HG03025 (cell line): ENCODE measurements around the gene ARL11.

ENCODE experiments used
- ATAC-seq: cut with Tn5 transposase; IDR thresholded peaks from one replicate; pipeline ENCODE4 v1.9.1; 2021; ENCODE audit warnings: mild to moderate bottlenecking, moderate library complexity; ENCODE audit not compliant: unreplicated experiment, low FRiP score

Gene ARL11

DNA sequence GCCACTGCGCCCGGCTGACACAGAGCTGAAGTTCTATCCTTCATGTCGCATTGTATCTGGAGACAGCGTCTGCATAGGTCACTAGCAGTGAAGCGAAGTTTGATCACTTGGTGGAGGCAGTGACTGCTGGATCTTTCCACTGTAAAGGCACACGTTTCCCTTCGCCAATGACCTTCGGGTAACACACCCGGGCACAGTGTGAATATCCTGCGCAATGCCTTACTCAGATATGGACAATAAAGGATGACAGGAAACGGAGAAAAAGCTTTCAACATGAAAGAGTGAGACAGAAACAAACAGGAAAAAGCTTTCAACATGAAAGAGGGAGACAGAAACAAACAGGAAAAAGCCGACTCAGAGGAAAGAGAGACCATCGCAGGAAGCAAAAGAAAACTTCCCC lies 17.1 kb downstream of the ARL11 start:
- no peak for ATAC-seq

DNA sequence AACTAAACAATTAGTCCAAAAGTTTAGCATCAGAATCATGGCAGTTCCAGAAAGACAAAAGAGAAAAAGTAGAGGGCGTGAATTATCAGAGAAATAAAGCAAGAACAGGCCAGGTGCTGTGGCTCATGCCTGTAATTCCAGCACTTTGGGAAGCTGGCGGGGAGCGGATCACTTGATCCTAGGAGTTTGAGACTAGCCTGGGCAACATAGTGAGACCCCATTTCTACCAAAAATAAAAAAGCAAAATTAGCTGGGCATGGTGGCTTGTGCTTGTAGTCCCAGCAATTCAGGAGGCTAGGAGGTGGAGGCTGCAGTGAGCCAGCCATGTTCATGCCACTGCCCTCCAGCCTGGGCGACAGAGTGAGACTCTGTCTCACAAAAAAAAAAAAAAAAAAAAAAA lies 18.4 kb downstream of the ARL11 start:
- ATAC-seq = no peak

DNA sequence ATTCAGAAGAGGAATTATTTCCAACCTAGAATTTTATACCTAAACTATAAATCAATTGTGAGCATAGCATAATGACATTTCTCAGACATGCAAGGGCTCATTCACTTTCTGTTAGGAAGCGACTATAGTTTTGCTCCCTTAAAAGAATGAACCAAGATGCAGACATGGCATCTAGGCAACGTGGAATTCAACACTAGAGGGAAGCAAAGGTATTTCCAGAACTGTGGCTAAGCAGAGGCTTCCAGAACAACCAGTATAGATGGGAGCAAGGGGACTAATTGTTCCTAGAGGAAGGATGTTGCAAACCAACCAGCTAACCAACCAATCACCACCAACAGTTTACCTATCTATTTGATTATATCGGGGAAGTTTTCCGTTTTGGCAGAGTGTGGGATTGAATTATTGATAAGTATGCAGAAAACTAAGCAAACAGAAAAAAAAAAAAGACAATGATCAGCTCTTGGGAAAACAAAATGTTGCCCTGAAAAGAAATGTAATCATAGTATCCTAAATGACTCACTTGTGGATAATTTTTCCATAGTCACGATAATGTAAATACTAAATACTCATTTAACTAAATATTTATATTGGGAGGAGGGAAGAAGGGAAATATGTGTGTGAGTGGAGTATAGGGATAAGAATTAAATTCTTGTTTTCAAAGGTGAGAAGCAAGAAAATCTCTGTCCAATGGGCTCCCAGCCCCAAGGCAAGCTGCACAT lies 21.1 kb downstream of the ARL11 start:
- no peak for ATAC-seq

DNA sequence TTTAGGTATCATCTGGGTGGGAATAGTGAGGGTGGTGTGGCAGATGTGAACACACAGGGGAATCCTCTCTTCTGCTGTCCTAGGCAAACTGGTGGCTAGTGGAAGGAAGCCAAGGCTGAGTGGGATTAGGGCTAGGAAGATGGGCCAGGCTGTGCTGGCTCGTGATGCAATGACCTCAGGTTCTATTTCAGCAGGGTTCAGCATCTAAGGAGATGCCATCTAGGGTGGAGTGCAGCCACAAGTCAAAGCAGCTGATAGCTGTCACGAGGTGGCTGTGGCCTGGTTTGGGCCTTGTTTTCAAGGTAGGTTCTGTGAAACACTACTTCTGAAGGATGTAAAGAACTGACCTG lies 21.6 kb downstream of the ARL11 start:
- ATAC-seq = no peak

DNA sequence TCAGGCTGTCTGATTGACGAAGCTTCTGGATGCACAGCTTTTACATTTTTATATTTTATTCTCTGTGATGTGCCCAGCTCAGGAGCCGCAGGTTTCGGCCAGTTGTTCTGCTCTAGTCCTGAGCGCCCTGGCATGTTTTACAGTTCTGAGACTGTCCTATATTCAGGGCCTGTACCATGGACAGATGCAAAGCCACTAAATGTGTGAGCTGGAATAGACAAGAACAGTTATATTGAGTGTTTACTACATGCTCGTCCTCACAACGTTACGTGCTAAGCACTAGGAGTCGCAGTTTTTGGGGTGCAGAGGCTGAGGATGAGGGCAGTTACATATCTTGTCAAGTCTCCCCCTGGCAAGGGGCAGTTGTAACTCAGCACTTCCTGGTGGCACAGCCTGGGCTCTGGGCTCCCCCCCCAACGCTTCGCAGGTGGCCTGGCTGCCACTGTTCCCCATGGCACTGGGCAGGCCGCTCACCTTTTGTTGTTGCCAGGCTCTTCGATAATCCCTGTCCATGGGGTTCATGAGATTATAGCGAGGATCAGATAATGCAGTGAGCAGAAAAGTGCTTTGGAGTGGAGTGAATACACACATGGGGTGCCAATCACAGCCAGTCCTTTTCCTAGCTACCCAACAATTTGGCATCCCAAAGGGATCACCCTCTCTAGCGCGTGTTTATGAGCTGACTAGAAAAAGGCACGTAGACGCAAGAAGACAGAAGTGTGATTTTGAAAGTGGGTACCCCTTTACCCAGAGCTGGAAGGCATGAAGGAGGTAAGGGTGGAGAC lies 23.5 kb downstream of the ARL11 start:
- ATAC-seq = no peak

DNA sequence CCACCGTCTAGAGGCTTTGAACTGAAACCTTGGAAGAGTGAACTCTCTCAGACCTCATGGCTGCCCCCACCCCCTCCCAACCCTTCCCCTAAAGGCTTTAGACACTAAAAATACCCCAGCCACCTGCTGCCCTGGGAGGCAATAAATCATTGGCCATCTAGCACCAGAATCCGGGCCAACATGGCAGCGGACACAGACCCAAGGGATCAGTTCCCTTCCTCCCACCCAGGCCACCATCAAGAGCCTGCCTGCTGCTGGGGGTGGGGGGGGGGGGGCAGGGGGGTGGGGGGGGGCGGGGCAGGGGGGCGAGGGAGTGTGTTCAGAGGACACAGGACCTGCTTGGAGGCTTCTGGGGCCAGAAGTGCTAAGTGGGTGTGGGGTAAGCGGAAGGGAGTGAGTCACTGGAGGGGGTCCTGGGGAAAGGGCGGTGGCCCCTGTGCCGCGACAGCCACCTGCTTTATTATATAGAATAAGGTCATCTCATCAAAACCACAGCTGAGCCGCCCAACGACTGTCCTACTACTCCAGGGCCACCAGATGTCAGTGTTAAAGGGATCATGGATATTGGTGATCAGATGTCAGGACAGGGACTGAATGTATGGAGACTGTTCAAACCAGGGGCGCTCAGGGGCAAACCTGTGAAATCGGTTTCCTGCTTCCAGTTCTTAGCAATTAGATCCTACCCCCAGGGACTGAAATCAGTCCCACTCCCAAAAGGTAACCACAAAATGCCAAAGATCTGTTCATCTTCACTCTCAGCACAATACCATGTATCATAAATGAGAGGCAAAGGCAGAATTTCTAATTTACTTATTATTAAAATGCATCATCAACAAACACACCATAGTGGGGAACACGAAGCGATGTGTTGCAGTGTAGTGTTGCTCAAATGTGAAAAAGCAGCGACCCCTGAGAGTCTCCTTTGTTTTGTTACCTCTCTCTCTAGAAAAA lies 24.3 kb downstream of the ARL11 start:
- ATAC-seq = no peak

DNA sequence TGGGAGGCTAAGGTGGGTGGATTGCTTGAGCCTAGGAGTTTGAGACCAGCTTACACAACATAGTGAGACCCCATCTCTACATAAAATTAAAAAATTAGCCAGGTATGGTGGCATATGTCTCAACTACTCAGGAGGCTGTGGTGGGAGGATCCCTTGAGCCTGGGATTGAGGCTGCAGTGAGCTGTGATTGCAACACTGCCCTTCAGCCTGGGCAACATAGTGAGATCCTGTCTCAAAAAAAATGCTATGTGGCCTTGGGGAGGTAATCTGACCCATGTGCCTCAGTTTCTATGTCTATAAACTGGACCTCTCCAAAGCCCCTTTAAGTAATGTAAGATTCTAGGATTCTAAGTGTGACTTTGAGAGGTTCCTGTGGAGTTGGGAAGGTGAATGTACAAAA lies 25.2 kb downstream of the ARL11 start:
- ATAC-seq = no peak

DNA sequence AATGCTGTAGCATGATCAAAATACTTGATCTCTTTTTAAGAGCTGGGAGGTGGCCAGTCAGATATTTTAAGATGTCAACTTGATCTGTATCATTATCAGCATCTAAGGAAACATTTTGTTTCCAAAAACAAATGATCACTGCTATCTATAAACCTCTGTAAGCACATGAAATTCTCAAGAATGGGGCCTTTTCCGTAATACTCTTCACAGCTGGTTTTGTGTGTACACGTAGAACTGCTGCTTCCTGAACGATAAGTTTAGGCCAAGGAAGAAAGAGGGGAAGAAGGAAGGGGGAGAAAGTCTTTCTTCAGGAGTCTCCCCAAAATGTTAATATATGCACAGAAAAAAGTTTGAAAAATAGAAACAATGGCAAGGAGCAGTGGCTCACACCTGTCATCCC lies 25.7 kb downstream of the ARL11 start:
- ATAC-seq = no peak

DNA sequence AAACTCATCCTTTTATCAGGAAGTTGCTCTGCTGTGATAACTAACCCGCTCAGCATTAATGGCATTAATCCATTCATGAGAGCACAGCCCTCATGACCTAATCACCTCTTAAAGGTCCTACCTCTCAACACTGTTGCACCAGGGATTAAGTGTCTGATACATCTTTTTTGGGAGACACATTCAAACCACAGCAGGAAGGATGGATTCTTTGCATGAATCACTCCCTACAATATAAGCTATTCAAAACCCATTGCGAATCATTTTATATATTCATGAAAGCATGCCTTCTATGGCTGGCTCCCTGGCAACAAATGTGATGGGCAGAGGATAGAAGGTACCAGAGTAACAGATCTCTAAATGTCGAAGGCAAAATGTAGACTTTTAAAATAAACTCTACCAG lies 27.6 kb downstream of the ARL11 start:
- no peak for ATAC-seq

DNA sequence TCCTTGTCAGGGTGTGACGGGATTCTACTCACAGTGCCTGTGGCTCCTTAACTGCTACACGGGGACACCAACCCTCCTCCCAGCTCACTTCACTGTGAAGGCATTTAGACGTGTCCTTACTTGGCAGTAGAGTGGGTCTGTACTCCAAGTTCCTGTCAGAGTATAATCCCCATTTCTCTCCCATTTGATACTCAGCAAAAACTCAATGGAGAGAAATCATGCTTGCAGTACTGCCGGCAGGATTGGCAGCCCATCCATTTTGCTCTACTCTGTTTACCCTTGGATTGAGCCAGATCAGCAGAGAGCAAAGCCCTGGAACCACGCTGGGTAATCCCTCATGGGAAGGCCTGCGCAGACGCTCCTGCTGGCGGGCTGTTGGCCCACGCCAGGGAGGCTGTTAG lies 28.9 kb downstream of the ARL11 start:
- no peak for ATAC-seq

DNA sequence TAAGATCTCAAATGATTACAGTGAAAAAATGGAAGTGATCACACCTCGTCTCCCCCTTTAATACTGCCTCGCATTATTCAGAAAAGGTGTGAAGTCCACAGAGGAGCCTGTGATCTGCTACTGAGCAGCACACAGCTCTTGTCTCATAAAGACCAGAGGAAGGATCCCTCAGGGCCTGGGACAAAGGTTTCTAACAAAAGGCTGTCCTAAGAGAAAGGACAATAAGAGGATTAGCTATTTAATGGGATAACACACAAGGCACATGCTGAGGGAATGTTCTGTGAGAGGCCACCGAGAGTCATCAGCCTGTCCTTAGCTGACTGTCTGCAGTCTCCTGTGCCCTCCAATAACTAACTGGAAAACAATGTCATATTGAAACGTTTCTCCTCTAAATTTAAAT lies 36.3 kb downstream of the ARL11 start:
- no peak for ATAC-seq

DNA sequence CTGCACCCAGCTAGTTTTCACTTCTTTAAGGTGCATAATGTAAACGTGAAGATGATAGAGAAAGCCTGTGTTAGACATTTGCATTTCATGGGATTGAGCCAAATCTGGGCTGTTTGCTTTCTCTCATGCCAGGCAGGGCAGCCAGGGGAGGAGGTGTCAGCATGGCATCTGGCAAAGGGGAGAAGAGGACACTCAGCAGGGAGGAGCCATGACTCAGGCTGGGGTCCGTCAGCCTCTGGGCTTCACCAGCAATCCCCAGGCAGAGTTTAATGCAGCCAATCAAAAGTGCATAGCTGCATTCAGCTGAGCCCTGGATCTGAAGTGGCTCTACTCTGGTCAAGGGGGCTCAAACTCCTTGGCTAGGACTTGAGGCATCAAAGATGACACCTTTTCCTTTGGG lies 39.5 kb downstream of the ARL11 start:
- ATAC-seq = no peak

DNA sequence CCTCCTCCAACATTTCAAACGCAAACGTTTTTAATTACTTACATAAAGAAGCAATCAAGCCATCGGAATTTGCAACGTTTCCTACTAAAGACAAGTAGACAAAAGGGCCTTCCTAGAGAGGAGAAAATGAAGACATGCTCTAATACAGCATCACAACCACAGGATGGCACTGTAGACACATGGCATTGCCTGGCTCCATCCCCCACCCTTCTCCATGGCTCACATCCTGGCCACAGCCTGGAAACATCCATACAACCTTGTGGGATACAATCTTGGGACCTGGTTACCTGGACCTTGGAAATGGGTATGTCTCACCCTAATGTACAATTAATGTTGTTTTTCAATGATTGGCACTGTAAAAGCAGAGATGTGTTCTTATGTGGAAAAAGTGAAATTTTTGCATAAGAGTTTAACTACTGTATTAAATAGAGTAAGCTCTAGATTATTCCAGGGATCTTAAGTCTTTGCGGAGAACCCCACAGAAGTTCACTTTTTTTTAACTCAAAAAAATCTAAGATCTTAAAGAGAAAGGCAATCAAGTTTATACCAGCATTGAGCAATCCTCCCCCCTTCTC lies 41.5 kb downstream of the ARL11 start:
- ATAC-seq = no peak

DNA sequence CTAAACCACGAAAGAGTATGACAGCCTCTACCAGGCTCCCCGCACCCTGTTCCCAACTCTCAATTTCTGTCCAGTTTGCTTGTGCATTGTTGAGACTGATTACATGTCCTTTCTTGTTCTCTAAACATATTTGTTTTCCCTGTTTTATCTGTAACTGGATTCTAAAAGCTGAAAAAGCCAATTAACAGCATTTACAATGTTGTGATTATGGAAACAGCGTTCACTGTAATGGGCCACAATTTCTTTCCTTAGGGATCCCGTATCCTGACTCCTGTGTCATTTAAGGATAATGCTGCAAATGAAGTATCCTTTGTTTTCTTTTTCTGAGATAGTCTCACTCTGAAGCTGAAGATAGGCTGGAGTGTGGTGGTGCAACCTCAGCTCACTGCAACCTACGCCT lies 42.5 kb downstream of the ARL11 start:
- ATAC-seq = no peak

DNA sequence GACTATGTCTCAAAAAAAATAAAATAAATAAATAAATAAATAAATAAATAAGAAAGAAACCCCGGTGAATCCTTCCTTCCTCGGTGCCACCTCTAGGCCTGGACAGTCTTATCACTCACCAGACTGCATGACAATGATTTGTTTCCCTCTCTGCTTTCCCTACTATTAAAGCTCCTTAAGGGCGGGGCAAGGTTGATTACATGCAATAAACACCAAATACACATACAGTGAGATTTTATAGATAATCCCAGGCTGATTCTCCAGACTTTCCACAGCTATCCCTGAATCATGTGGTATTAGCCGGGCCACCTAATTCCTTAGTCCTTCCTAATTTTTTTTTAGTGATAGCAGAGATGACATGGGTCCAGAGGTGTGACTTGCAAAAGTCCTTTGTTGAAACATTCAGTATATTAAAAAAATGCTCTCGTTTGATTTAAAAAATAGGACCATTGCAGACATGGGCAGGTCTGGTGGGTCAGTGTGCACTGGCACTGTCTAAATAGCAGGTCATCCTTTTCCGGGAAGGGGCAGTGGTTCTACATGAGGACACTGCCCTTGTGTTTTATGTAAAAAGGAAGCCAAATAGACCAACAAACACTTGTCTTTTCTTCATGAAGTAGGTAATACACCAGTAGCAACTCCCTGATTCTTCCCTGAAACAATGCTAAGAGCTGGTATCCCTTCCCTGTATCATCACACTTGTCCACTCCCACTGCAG lies 48.4 kb downstream of the ARL11 start:
- no peak for ATAC-seq

DNA sequence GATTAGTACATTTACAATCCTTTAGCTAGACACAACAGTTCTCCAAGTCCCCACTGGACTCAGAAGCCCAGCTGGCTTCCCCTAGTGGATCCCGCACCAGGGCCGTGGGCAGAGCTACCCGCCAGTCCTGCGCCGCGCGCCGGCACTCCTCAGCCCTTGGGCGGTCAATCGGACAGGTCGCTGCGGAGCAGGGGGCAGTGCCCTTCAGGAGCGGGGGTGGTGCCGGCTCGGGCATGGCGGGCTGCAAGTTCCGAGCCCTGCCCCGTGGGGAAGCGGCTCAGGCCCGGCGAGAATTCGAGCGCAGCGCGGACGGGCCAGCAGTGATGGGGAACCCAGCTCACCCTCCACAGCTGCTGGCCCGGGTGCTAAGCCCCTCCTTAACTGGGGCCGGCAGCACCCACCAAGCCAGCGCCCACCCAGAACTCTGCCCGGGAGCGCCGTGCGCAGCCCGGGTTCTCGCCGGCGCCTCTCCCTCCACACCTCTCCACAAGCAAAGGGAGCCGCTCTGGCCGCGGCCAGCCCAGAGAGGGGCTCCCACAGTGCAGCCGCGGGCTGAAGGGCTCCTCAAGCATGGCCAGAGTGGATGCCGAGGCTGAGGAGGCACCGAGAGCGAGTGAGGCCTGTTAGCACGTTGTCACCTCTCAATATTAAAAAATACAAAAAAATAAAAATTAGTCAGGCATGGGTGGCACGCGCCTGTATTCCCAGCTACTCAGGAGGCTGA lies 50.0 kb downstream of the ARL11 start:
- ATAC-seq = no peak

DNA sequence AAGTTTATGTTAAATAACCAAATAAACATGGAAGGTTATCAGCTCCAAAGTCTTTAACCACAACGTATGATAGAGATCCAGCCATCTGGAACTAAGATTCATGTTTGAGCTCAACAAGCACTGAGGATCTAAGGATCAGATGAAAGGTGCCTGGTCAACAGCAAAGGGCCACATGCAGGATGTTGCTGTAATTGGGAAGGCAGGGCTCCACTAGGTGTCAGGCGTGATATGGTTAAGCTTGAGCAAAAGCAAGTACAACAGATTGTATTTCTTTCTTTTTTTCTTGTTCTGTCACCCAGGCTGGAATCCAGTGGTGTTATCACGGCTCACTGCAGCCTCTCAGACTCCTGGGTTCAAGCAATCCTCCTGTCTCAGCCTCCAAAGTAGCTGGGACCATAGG lies 50.9 kb downstream of the ARL11 start:
- ATAC-seq = no peak

DNA sequence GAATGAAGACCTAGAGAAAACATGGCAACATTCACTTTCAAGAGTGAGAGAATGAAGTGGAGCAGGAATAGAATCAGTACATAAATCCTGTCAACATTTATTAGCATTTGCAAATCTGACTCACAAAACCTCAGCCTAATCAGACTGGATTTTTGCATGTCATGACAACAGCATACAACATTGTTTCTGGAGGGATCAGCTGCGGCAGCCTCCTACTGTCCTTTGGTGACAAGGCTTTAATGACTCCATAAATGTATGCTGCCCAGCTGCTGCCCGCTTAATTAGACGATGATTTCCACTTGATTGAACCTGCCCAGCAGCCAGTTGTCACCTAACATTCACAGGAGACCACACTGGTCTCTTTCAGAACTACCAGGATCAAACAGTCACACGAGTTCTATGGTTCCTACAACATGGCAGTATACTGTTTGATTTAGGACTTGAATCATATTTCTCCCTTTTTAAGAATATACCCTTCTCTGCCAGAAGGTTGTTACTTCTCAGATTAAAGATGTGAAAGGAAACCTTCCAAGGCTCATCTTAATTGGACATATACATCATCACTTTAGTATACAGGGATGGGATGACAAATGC lies 53.6 kb downstream of the ARL11 start:
- ATAC-seq = no peak
